HepG2 (cell line): ENCODE measurements around the gene ZIK1. TPM values are rescaled to one million over a fixed set of nuclear protein-coding genes. Genes with fewer than 3 reads are reported as not detected.

Experiments used
- ATAC-seq: fragments of 200-7000 bp; cut with Tn5 transposase; 3 replicates; pipeline ENCODE4 v1.9.1; 2020; ENCODE audit warnings: mild to moderate bottlenecking, moderate library complexity
- BruUV-seq: library from RNA; stranded (reverse); fragments of 400-500 nt; replicated peaks from 2 replicates; lab custom pipeline; 2021; lab: Mats Ljungman, UMichigan
- CTCF ChIA-PET: fragments of 300-600 bp; formaldehyde crosslinking; extraction: SDS; loops from one replicate; lab custom pipeline; 2021; ENCODE audit warnings: low total read pairs, inconsistent platforms, low intra/inter-chr PET ratio; lab: Yijun Ruan, JAX
- POLR2A ChIA-PET: fragments of 350-600 bp; sonication (Branson Sonifier 250); formaldehyde crosslinking; loops from one replicate; lab custom pipeline; 2020; ENCODE audit warnings: antibody characterized with exemption, inconsistent platforms; lab: Yijun Ruan, JAX
- DNase-seq: peaks from one replicate; pipeline ENCODE4 v3.0.0-alpha.2; 2015; ENCODE audit warnings: low spot score
- FAIRE-seq: peaks from 3 replicates; lab custom pipeline; 2011; peaks lifted over from hg19 to GRCh38; lab: Jason Lieb, UNC
- H2AFZ ChIP-seq: one replicate; pipeline ENCODE4 v1.6.1; 2011; ENCODE audit warnings: low read length, inconsistent platforms
- H3K27ac ChIP-seq: fragments of 300-600 bp; 3 replicates; pipeline ENCODE4 v1.8.0; 2011; ENCODE audit warnings: mixed run types, mild to moderate bottlenecking, mixed read lengths, low read length, inconsistent platforms; ENCODE audit not compliant: insufficient read depth; ENCODE audit errors: extremely low read length
- H3K27me3 ChIP-seq, 2 experiments: fragments of 200-600 bp in 1 of 2; 2 replicates in 1 of 2; 3 replicates in 1 of 2; pipeline versions ENCODE4 v1.6.0 to v1.8.0; 2011; ENCODE audit warnings: low read length in 2 of 2, mild to moderate bottlenecking in 2 of 2, moderate library complexity in 2 of 2, inconsistent platforms in 1 of 2; ENCODE audit not compliant: insufficient read depth in 2 of 2, control insufficient read depth in 1 of 2
- H3K36me3 ChIP-seq, 2 experiments: fragments of 200-600 bp in 1 of 2; replicated peaks in 1 of 2; 2 replicates in 1 of 2; 3 replicates in 1 of 2; pipeline versions ENCODE4 v1.5.1 to v1.8.0; 2011; ENCODE audit warnings: low read length in 2 of 2, inconsistent platforms in 1 of 2; ENCODE audit not compliant: insufficient read depth in 2 of 2, control insufficient read depth in 1 of 2
- H3K4me1 ChIP-seq: 2 replicates; pipeline ENCODE4 v1.5.1; 2012; ENCODE audit warnings: low read length, inconsistent platforms; ENCODE audit not compliant: insufficient read depth
- H3K4me2 ChIP-seq: 2 replicates; pipeline ENCODE4 v1.6.0; 2011; ENCODE audit warnings: low read depth, low read length, inconsistent platforms
- H3K4me3 ChIP-seq, 3 experiments: fragments of 200-600 bp in 1 of 3; sonication (generic), shearing (Covaris generic) in 1 of 3; replicated peaks in 1 of 3; 2 replicates each; pipeline ENCODE4 v1.5.1; 2011 to 2016; ENCODE audit warnings: low read length in 3 of 3, inconsistent platforms in 2 of 3, low read depth in 2 of 3, mild to moderate bottlenecking in 2 of 3, control low read depth in 1 of 3, mixed read lengths in 1 of 3; ENCODE audit not compliant: insufficient read depth in 1 of 3
- H3K79me2 ChIP-seq: one replicate; pipeline ENCODE4 v1.6.1; 2011; ENCODE audit warnings: low read length, inconsistent platforms; ENCODE audit not compliant: insufficient read depth
- H3K9ac ChIP-seq: 2 replicates; pipeline ENCODE4 v1.6.0; 2011; ENCODE audit warnings: mild to moderate bottlenecking, low read depth, low read length, inconsistent platforms; ENCODE audit not compliant: insufficient read depth
- H3K9me3 ChIP-seq: 2 replicates; pipeline ENCODE4 v1.5.1; 2012; ENCODE audit warnings: mild to moderate bottlenecking, low read length
- H4K20me1 ChIP-seq: 2 replicates; pipeline ENCODE4 v1.6.0; 2011; ENCODE audit warnings: inconsistent platforms, mild to moderate bottlenecking, low read length, moderate library complexity; ENCODE audit not compliant: insufficient read depth
- ARNTL ChIP-seq: sonication (generic); formaldehyde crosslinking; IDR thresholded peaks from 2 replicates; pipeline ENCODE4 v1.4.0; 2020; ENCODE audit warnings: mild to moderate bottlenecking, missing genetic modification reagents
- CBX2 ChIP-seq, 2 experiments: fragments of 200-600 bp in 1 of 2; sonication (generic); formaldehyde crosslinking in 1 of 2; IDR thresholded peaks; 2 replicates each; pipeline versions ENCODE4 v1.7.0 to v1.8.1; 2018 to 2022; ENCODE audit warnings: low read depth in 2 of 2, low read length in 1 of 2, mild to moderate bottlenecking in 1 of 2, missing genetic modification reagents in 1 of 2
- EEA1 ChIP-seq: sonication (generic); formaldehyde crosslinking; IDR thresholded peaks from 2 replicates; pipeline ENCODE4 v1.5.1; 2020; ENCODE audit warnings: mild to moderate bottlenecking, missing genetic modification reagents, borderline replicate concordance
- HCFC1 ChIP-seq: fragments of 150-350 bp; IDR thresholded peaks from 2 replicates; pipeline ENCODE4 v1.6.1; 2014; ENCODE audit warnings: low read depth, low read length
- HINFP ChIP-seq: sonication (generic); formaldehyde crosslinking; IDR thresholded peaks from 2 replicates; pipeline ENCODE4 v1.4.0; 2020; ENCODE audit warnings: low read depth, mild to moderate bottlenecking, missing genetic modification reagents
- IKZF5 ChIP-seq: IDR thresholded peaks from 2 replicates; pipeline ENCODE4 v1.6.1; 2018; ENCODE audit warnings: missing genetic modification reagents, mild to moderate bottlenecking, missing compliant biosample characterization
- IRF2 ChIP-seq: IDR thresholded peaks from 2 replicates; pipeline ENCODE4 v1.6.1; 2018; ENCODE audit warnings: missing genetic modification reagents, missing compliant biosample characterization
- KMT2B ChIP-seq: IDR thresholded peaks from 2 replicates; pipeline ENCODE4 v1.6.1; 2016; ENCODE audit warnings: missing genetic modification reagents, missing compliant biosample characterization
- MIXL1 ChIP-seq: IDR thresholded peaks from 2 replicates; pipeline ENCODE4 v1.6.1; 2016
- RAD21 ChIP-seq: fragments of 450-650 bp; formaldehyde crosslinking; IDR thresholded peaks from 2 replicates; pipeline ENCODE4 v1.5.0; 2020; ENCODE audit warnings: mild to moderate bottlenecking
- SP2 ChIP-seq: sonication (generic); formaldehyde crosslinking; IDR thresholded peaks from 2 replicates; pipeline ENCODE4 v1.5.1; 2020; ENCODE audit warnings: mild to moderate bottlenecking, missing genetic modification reagents
- ZBTB14 ChIP-seq: sonication (generic); formaldehyde crosslinking; IDR thresholded peaks from 2 replicates; pipeline ENCODE4 v1.4.0; 2020; ENCODE audit warnings: missing genetic modification reagents
- ZNF224 ChIP-seq: sonication (generic); formaldehyde crosslinking; IDR thresholded peaks from 2 replicates; pipeline ENCODE4 v1.5.0; 2020; ENCODE audit warnings: mild to moderate bottlenecking, missing genetic modification reagents
- ZNF776 ChIP-seq: sonication (generic); formaldehyde crosslinking; IDR thresholded peaks from 2 replicates; pipeline ENCODE4 v1.4.0; 2020; ENCODE audit warnings: mild to moderate bottlenecking, missing genetic modification reagents
- in situ Hi-C: cut with HindIII; loops from 2 replicates; pipeline ENCODE4 v1.10.0; 2017; ENCODE audit warnings: low pct_unique_long_range_greater_than_20kb; ENCODE audit not compliant: extremely low pct_ligation_motif_present
- intact Hi-C: fragments of 100-400 bp; cut with micrococcal nuclease; formaldehyde crosslinking; loops from one replicate; pipeline ENCODE4 v1.10.0; 2022; ENCODE audit not compliant: unreplicated experiment
- polyA plus RNA-seq, 8 experiments: library from polyadenylated mRNA; depleted of rRNA in 3 of 8; stranded (reverse) in 7 of 8; unstranded in 1 of 8; fragments of >200 nt; fragmentation: Illumina TruSeq in 4 of 8; extraction: Trizol in 4 of 8; gene quantifications; 2 replicates each; pipeline versions ENCODE4 v1.2.1 to v1.2.3, GENCODE V29; 2011 to 2016; ENCODE audit warnings: low read depth in 4 of 8, missing spikeins in 1 of 8, mixed read lengths in 1 of 8; ENCODE audit not compliant: insufficient read depth in 1 of 8
- total RNA-seq, 5 experiments: library from RNA; depleted of rRNA; stranded (reverse); fragments of >200 nt; fragmentation: Illumina TruSeq; extraction: Trizol; gene quantifications; 2 replicates each; pipeline ENCODE4 v1.2.3, GENCODE V29; 2016; ENCODE audit warnings: low read depth in 1 of 5

ZIK1 gene
- total and polyA plus RNA-seq, 2 of the 13 experiments (the other 11 are each of a cell fraction or from before 2014, with no cell fraction given), result 2.1 to 7.2 TPM

GRCh38 chr19:57566396-57567265 is 17.3 kb upstream of the ZIK1 start (continued):
- TF ChIP-seq ZNF776 (CRISPR knock-in tag) (no peak), ZNF224 (CRISPR knock-in tag) (no peak), RAD21 (CRISPR knock-in tag) (no peak), KMT2B (CRISPR knock-in tag) (no peak), HINFP (CRISPR knock-in tag) (no peak)

- no peak overlapping the region for H3K4me2 ChIP-seq
- H3K4me1 ChIP-seq, result no peaks in the 10 kb centered on the region
- ATAC-seq, result no peak
- no TSS peak for BruUV-seq
- FAIRE-seq, result no peak
- DNase-seq, result no peak
- no peak overlapping the region for H3K9ac ChIP-seq
- H4K20me1 ChIP-seq, result no peaks in the 10 kb centered on the region
- intact Hi-C loops (no loop called here), in situ Hi-C loops (loop anchor here (10.0 kb wide), 1 partner anchor 584 kb away; the partner anchor contains the start of gene ZNF329)
- no peak overlapping the region for H3K4me3 ChIP-seq
- no peaks in the 10 kb centered on the region for H3K27me3 ChIP-seq
- H3K79me2 ChIP-seq, result no peaks in the 10 kb centered on the region
- ChIA-PET CTCF (no interaction called here), POLR2A (no interaction called here)
- H2AFZ ChIP-seq, result no peak overlapping the region
- no peak overlapping the region for H3K27ac ChIP-seq
- peaks cover 96% of the 10 kb centered on the region for H3K9me3 ChIP-seq
- peaks cover 13 to 39% of the 10 kb centered on the region in 2 experiments for H3K36me3 ChIP-seq
- TF ChIP-seq IRF2 (CRISPR knock-in tag) (no peak), MIXL1 (CRISPR knock-in tag) (no peak), CBX2 (IDR thresholded peaks at IDR 0.05; ENCODE audit: low read depth, low read length) (no peak), CBX2 (CRISPR knock-in tag; IDR thresholded peaks at IDR 0.05; ENCODE audit: low read depth) (no peak), ZBTB14 (no peak), ARNTL (no peak), IKZF5 (CRISPR knock-in tag) (no peak), EEA1 (CRISPR knock-in tag) (no peak), HCFC1 (no peak), SP2 (CRISPR knock-in tag) (no peak), KMT2B (CRISPR knock-in tag) (no peak)
Measured at GRCh38 chr19:57570707-57571106, 13.2 kb upstream of the ZIK1 start.
